Astrocyte (in vitro differentiated cells and primary cell): Measurements from ENCODE around the gene JTB. TPM values are rescaled to one million over a fixed set of nuclear protein-coding genes. Genes with fewer than 3 reads are reported as not detected.

ENCODE experiments used
- DNase-seq: peaks from one replicate; pipeline ENCODE4 v3.0.0-alpha.2; 2010; ENCODE audit warnings: low read depth
- FAIRE-seq: peaks from 2 replicates; lab custom pipeline; 2011; peaks lifted over from hg19 to GRCh38; lab: Jason Lieb, UNC
- H2AFZ ChIP-seq: 2 replicates; pipeline ENCODE4 v1.6.0; 2012; ENCODE audit warnings: low read depth, low read length, inconsistent platforms
- H3K27ac ChIP-seq: 2 replicates; pipeline ENCODE4 v1.5.1; 2011; ENCODE audit warnings: low read depth, low read length, inconsistent platforms
- H3K27me3 ChIP-seq: 2 replicates; pipeline ENCODE4 v1.6.0; 2011; ENCODE audit warnings: low read length, inconsistent platforms; ENCODE audit not compliant: insufficient read depth
- H3K36me3 ChIP-seq: 2 replicates; pipeline ENCODE4 v1.5.1; 2011; ENCODE audit warnings: low read length, inconsistent platforms; ENCODE audit not compliant: insufficient read depth
- H3K4me1 ChIP-seq: 2 replicates; pipeline ENCODE4 v1.5.1; 2011; ENCODE audit warnings: low read length, inconsistent platforms; ENCODE audit not compliant: insufficient read depth
- H3K4me2 ChIP-seq: 2 replicates; pipeline ENCODE4 v1.6.0; 2012; ENCODE audit warnings: low read length, inconsistent platforms
- H3K4me3 ChIP-seq: 2 replicates; pipeline ENCODE4 v1.5.1; 2011; ENCODE audit warnings: low read depth, mild to moderate bottlenecking, low read length, inconsistent platforms; ENCODE audit not compliant: insufficient read depth
- H3K79me2 ChIP-seq: 2 replicates; pipeline ENCODE4 v1.6.0; 2012; ENCODE audit warnings: mild to moderate bottlenecking, low read length, inconsistent platforms; ENCODE audit not compliant: insufficient read depth
- H3K9ac ChIP-seq: 2 replicates; pipeline ENCODE4 v1.6.0; 2012; ENCODE audit warnings: mild to moderate bottlenecking, low read length, inconsistent platforms
- H3K9me3 ChIP-seq: 2 replicates; pipeline ENCODE4 v1.5.1; 2012; ENCODE audit warnings: low read depth, mild to moderate bottlenecking, low read length, inconsistent platforms; ENCODE audit not compliant: insufficient read depth
- H4K20me1 ChIP-seq: 2 replicates; pipeline ENCODE4 v1.6.0; 2012; ENCODE audit warnings: low read length, inconsistent platforms; ENCODE audit not compliant: insufficient read depth
- H3K27ac Mint-ChIP-seq: one replicate; pipeline ENCODE4 v1.8.0; 2021; ENCODE audit warnings: mild to moderate bottlenecking, mixed read lengths; ENCODE audit not compliant: unreplicated experiment
- H3K27me3 Mint-ChIP-seq: one replicate; pipeline ENCODE4 v1.8.0; 2021; ENCODE audit warnings: low read depth, mixed read lengths; ENCODE audit not compliant: unreplicated experiment
- H3K36me3 Mint-ChIP-seq: one replicate; pipeline ENCODE4 v1.8.0; 2021; ENCODE audit warnings: low read depth, mixed read lengths; ENCODE audit not compliant: unreplicated experiment
- H3K4me1 Mint-ChIP-seq: one replicate; pipeline ENCODE4 v1.8.0; 2021; ENCODE audit warnings: low read depth, mixed read lengths; ENCODE audit not compliant: unreplicated experiment
- H3K4me3 Mint-ChIP-seq: one replicate; pipeline ENCODE4 v1.8.0; 2021; ENCODE audit warnings: mild to moderate bottlenecking, moderate library complexity, mixed read lengths; ENCODE audit not compliant: unreplicated experiment
- H3K9me3 Mint-ChIP-seq: one replicate; pipeline ENCODE4 v1.8.0; 2021; ENCODE audit warnings: mild to moderate bottlenecking, mixed read lengths; ENCODE audit not compliant: unreplicated experiment
- CTCF ChIP-seq: IDR thresholded peaks from 2 replicates; pipeline ENCODE4 v1.5.1; 2011; ENCODE audit warnings: low read depth, mild to moderate bottlenecking, inconsistent platforms, low read length, moderate library complexity; ENCODE audit not compliant: insufficient read depth
- EZH2 ChIP-seq: IDR thresholded peaks from 2 replicates; pipeline ENCODE4 v1.6.1; 2012; ENCODE audit warnings: mild to moderate bottlenecking, low read length, inconsistent platforms; ENCODE audit not compliant: insufficient read depth
- total RNA-seq: library from RNA; stranded (reverse); gene quantifications from 2 replicates; pipeline ENCODE4 v1.2.1, GENCODE V29; 2021

JTB gene
- total RNA-seq, 1 donor from 2014 or later = 103 TPM

- Histone ChIP-seq H3K9me3 (no peaks in the 10 kb centered on the region), H3K4me2 (peak overlapping the region; percentile 100), H3K4me3 (peak overlapping the region; percentile 83), H3K27me3 (no peaks in the 10 kb centered on the region), H3K27ac (peak overlapping the region; percentile 90), H3K36me3 (no peaks in the 10 kb centered on the region), H3K9ac (peak overlapping the region; percentile 95), H3K4me1 (peaks cover 31% of the 10 kb centered on the region), H3K79me2 (peaks cover 46% of the 10 kb centered on the region), H2AFZ (peak overlapping the region; percentile 84), H4K20me1 (peaks cover 18% of the 10 kb centered on the region)
- peaks cover 25% of the 10 kb centered on the region for H3K4me1 Mint-ChIP-seq
- no peak for TF ChIP-seq EZH2
- no peak for TF ChIP-seq CTCF
- peak overlapping the region; percentile 98 for H3K27ac Mint-ChIP-seq
- peak overlapping the region; percentile 93 for H3K4me3 Mint-ChIP-seq
- H3K27me3 Mint-ChIP-seq = no peaks in the 10 kb centered on the region
- no peaks in the 10 kb centered on the region for H3K9me3 Mint-ChIP-seq
- H3K36me3 Mint-ChIP-seq = peaks cover 9% of the 10 kb centered on the region
- DNase-seq = no peak
- FAIRE-seq = no peak
Measured at GRCh38 chr1:153962088-153963029, 15.1 kb downstream of the JTB start.

- peak overlapping the region; percentile 95 for H3K9ac ChIP-seq
- no peaks in the 10 kb centered on the region for H3K9me3 ChIP-seq
- no peak for DNase-seq
- no peak overlapping the region for H3K27ac ChIP-seq
- peak overlapping the region; percentile 83 for H3K4me3 ChIP-seq
- peak overlapping the region; percentile 100 for H3K4me2 ChIP-seq
- H3K27me3 ChIP-seq = no peaks in the 10 kb centered on the region
- Mint-ChIP-seq H3K27ac (no peak overlapping the region), H3K27me3 (no peaks in the 10 kb centered on the region), H3K4me1 (peaks cover 31% of the 10 kb centered on the region), H3K36me3 (peaks cover 9% of the 10 kb centered on the region), H3K9me3 (no peaks in the 10 kb centered on the region), H3K4me3 (peak overlapping the region; percentile 93)
- peaks cover 27% of the 10 kb centered on the region for H4K20me1 ChIP-seq
- H2AFZ ChIP-seq = no peak overlapping the region
- TF ChIP-seq CTCF (no peak), EZH2 (no peak)
- H3K79me2 ChIP-seq = peaks cover 56% of the 10 kb centered on the region
- no peak for FAIRE-seq
- H3K4me1 ChIP-seq = peaks cover 31% of the 10 kb centered on the region
- no peaks in the 10 kb centered on the region for H3K36me3 ChIP-seq
Measured at GRCh38 chr1:153961421-153961820, 16.1 kb downstream of the JTB start.

- TF ChIP-seq CTCF = no peak
- no peak for TF ChIP-seq EZH2
- Mint-ChIP-seq H3K4me3 (no peak overlapping the region), H3K36me3 (peaks cover 9% of the 10 kb centered on the region), H3K27me3 (no peaks in the 10 kb centered on the region), H3K4me1 (peaks cover 34% of the 10 kb centered on the region), H3K27ac (peak overlapping the region; percentile 58), H3K9me3 (no peaks in the 10 kb centered on the region)
- H3K4me2 ChIP-seq = no peak overlapping the region
- DNase-seq (no peak), FAIRE-seq (no peak)
- no peak overlapping the region for H3K4me3 ChIP-seq
- peaks cover 36% of the 10 kb centered on the region for H4K20me1 ChIP-seq
- no peaks in the 10 kb centered on the region for H3K36me3 ChIP-seq
- peaks cover 31% of the 10 kb centered on the region for H3K4me1 ChIP-seq
- H3K27me3 ChIP-seq = no peaks in the 10 kb centered on the region
- no peak overlapping the region for H3K27ac ChIP-seq
- no peaks in the 10 kb centered on the region for H3K9me3 ChIP-seq
- H3K79me2 ChIP-seq = peaks cover 63% of the 10 kb centered on the region
- H3K9ac ChIP-seq = no peak overlapping the region
- no peak overlapping the region for H2AFZ ChIP-seq
Measured at GRCh38 chr1:153960206-153960605, 17.3 kb downstream of the JTB start.
